Mucosa of rectum (tissue), 2 donors: ENCODE measurements around the gene USP31.
A peak's percentile ranks its signal among the peaks of the same experiment; 100 is the strongest.

Source experiments
- H3K27ac ChIP-seq, 2 donors: one replicate each; pipeline ENCODE4 v1.7.0; 2013; ENCODE audit warnings: inconsistent platforms in 2 of 2, low read depth in 2 of 2, low read length in 2 of 2
- H3K27me3 ChIP-seq, 2 donors: one replicate each; pipeline ENCODE4 v1.7.0; 2013; ENCODE audit warnings: low read length in 2 of 2; ENCODE audit not compliant: control insufficient read depth in 2 of 2, insufficient read depth in 2 of 2
- H3K36me3 ChIP-seq, 2 donors: one replicate each; pipeline ENCODE4 v1.7.0; 2013; ENCODE audit warnings: low read length in 2 of 2; ENCODE audit not compliant: control insufficient read depth in 2 of 2, insufficient read depth in 2 of 2
- H3K4me1 ChIP-seq, 2 donors: one replicate each; pipeline ENCODE4 v1.7.0; 2013; ENCODE audit warnings: low read length in 2 of 2, mild to moderate bottlenecking in 1 of 2; ENCODE audit not compliant: control insufficient read depth in 2 of 2, insufficient read depth in 2 of 2
- H3K4me3 ChIP-seq, 2 donors: one replicate each; pipeline ENCODE4 v1.7.0; 2013; ENCODE audit warnings: low read length in 2 of 2
- H3K9ac ChIP-seq, 2 donors: one replicate each; pipeline ENCODE4 v1.7.0; 2013; ENCODE audit warnings: low read length in 2 of 2, low read depth in 1 of 2, mild to moderate bottlenecking in 1 of 2
- H3K9me3 ChIP-seq, 2 donors: one replicate each; pipeline ENCODE4 v1.7.0; 2013; ENCODE audit warnings: low read length in 2 of 2; ENCODE audit not compliant: control insufficient read depth in 2 of 2
- donor health status: healthy.
- donor health status: Normal muscosa, but diverticular disease.

USP31 gene

DNA sequence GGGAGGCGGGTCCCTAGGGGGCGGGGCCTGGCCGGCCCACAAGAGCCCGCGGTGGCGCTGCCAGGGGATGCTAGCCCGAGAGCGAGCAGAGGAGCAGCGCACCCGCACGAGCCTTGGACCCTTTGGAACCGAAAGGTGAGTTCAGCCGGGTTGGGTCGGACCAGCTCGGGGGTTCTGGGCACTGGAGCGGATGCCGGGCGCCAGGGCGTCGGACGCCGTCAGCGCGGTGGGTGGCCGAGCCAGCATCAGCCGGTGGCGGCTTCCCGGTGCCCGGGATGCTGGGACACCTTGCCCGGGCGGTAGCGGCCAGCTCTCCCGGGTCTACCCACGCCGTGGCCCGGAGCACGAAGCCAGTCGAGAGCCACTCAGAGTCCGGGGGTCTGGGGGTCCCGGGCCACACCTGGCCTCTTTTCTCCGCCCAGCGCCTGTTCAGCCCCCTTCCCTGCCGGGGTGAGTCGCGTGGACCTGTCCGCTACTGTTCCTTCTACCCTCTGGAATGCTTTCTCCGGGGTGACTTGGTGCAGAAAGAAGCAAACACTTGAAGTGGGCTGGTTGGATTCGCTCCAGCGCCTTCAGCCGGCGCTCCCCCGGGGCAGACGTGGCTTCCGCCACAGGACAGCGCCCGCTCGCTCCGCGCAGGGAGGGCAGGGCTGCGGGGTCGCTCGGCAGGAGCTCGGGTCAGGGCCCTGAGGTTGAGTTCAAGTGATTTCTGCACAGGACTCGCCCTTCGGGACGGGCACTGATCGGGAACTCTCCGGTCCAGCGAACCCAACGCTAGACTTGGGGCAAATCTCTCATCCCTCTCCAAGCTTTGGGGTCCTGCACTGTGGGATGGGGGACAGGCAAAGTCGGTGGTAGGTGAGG is 33.7 kb upstream of the USP31 start, which contains the start of gene SCNN1G:
SCNN1G (plus strand) TSS at position 67 of the 864 bp plus-strand sequence. CDS start 3,527 bp downstream, outside the sequence.
- Histone ChIP-seq H3K27me3 (peaks cover 18 to 25% of the 10 kb centered on the region in 2 donors), H3K9me3 (no peaks in the 10 kb centered on the region), H3K4me1 (peaks cover 7 to 9% of the 10 kb centered on the region in 2 donors), H3K27ac (no peak within 1 kb of the TSS), H3K36me3 (no peaks in the 10 kb centered on the region), H3K4me3 (peak within 1 kb of the TSS; percentile 48 to 69), H3K9ac (peak within 1 kb of the TSS in 1 of 2 donors; percentile 69)

DNA sequence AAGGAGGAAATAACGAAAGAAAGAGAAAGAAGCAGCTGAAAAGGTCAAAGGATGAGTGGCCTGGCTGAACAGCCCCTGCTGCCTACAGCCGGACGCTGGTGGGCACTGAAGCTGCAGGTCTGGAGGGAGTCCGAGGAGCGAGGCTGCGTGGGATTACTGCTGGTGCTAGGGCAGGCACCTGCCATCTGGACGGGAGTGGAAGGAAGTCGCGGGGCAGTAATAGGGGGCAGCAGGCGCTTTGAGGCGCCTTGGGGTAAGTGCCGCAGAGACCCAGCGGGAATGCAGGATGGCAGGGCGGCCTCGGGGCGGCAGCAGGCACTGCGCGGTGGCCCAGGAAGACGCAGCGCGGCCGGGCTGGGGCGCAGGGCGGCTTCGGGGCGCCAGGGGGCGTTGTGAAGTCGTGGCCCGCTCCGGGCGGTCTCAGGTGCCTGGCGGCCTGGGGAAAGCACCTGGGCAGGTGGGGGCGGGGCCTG is 33.0 kb upstream of the USP31 start:
- peaks cover 18 to 25% of the 10 kb centered on the region in 2 donors for H3K27me3 ChIP-seq
- no peak overlapping the region for H3K27ac ChIP-seq
- peak overlapping the region in 1 of 2 donors; percentile 52 for H3K9ac ChIP-seq
- no peaks in the 10 kb centered on the region for H3K9me3 ChIP-seq
- no peaks in the 10 kb centered on the region for H3K36me3 ChIP-seq
- peaks cover 7 to 9% of the 10 kb centered on the region in 2 donors for H3K4me1 ChIP-seq
- H3K4me3 ChIP-seq = no peak overlapping the region

DNA sequence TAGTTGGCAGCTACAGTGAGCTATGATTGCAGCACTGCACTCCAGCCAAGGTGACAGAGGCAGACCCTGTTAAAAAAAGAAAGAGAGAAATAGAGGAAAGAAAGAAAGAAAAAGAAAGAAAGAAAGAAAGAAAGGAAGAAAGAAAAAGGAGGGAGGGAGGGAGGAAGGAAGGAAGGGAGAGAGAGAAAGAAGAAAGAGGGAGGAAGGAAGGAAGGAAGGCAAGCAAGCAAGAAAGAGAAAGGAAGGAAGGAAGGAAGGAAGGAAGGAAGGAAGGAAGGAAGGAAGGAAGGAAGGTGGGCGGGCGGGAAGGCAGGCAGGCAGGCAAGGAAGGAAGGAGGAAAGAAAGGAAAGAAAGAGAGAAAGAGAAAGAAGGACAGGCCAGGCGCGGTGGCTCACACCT is 32.3 kb upstream of the USP31 start:
- peaks cover 18 to 25% of the 10 kb centered on the region in 2 donors for H3K27me3 ChIP-seq
- H3K27ac ChIP-seq = no peak overlapping the region
- H3K4me1 ChIP-seq = peaks cover 7 to 9% of the 10 kb centered on the region in 2 donors
- H3K9ac ChIP-seq = no peak overlapping the region
- no peaks in the 10 kb centered on the region for H3K9me3 ChIP-seq
- H3K4me3 ChIP-seq = no peak overlapping the region
- no peaks in the 10 kb centered on the region for H3K36me3 ChIP-seq

DNA sequence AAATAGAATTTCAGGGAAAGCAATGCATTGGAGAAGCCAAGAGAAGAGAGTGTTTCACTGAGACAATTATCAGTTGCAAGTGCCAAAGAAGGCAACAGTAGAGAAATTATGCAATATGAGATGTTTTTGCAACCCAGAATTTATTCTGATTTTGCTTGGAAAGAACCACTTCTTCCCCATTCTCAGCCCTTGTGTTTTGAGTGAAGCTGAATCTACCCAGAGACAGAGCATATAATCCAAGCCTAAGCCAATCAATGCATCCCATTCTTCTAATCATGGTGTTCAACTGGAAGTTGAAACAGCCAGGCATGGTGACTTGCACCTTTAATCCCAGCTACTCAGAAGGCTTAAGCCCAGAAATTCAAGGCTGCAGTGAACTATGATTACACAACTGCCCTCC is 26.4 kb upstream of the USP31 start:
- Histone ChIP-seq H3K9me3 (no peaks in the 10 kb centered on the region), H3K4me1 (no peaks in the 10 kb centered on the region), H3K27ac (no peak overlapping the region), H3K9ac (no peak overlapping the region), H3K36me3 (no peaks in the 10 kb centered on the region), H3K4me3 (no peak overlapping the region), H3K27me3 (peaks cover 0 to 8% of the 10 kb centered on the region in 2 donors)

DNA sequence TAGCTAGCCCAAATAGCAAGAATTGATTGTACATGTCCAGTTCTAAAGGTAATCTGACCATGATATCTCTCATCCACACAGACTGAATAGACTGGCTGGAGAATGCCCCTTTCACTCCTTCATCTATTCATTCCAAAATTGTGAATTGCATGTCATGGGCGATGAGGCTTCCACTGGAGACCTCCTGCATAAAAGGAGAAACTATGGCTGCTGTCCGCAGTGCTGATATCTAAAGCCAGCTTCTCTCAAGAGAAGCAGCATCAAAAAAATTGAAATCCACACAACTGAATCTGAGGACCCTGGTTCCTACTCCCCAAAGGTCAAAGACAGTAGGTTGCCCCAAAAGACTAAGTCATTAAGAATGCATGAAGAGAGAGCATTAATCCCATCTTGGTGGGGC is 25.4 kb upstream of the USP31 start:
- peaks cover 0 to 8% of the 10 kb centered on the region in 2 donors for H3K27me3 ChIP-seq
- H3K27ac ChIP-seq = no peak overlapping the region
- H3K9me3 ChIP-seq = no peaks in the 10 kb centered on the region
- H3K4me3 ChIP-seq = no peak overlapping the region
- H3K36me3 ChIP-seq = no peaks in the 10 kb centered on the region
- H3K9ac ChIP-seq = no peak overlapping the region
- H3K4me1 ChIP-seq = no peaks in the 10 kb centered on the region

DNA sequence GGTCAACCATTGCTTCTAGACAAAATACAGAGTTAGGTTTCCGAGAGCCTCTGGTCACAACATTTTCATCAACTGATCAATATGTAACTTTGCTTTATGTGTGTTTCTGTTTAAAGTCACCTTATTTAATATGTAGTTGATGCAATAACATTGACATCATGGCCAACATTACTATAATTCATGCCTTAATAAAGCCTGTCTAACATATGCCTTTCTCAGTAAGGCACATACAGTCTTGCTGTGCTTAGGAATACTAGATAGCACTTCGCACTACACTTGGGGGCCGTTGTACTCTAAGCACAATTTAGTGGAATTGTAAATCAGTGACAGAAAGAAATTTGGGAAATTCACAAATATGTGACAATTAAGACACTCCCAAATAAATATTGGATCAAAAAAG is 23.7 kb upstream of the USP31 start:
- Histone ChIP-seq H3K4me3 (no peak overlapping the region), H3K9me3 (no peaks in the 10 kb centered on the region), H3K27ac (no peak overlapping the region), H3K9ac (no peak overlapping the region), H3K36me3 (no peaks in the 10 kb centered on the region), H3K4me1 (no peaks in the 10 kb centered on the region), H3K27me3 (peaks cover 0 to 6% of the 10 kb centered on the region in 2 donors)

DNA sequence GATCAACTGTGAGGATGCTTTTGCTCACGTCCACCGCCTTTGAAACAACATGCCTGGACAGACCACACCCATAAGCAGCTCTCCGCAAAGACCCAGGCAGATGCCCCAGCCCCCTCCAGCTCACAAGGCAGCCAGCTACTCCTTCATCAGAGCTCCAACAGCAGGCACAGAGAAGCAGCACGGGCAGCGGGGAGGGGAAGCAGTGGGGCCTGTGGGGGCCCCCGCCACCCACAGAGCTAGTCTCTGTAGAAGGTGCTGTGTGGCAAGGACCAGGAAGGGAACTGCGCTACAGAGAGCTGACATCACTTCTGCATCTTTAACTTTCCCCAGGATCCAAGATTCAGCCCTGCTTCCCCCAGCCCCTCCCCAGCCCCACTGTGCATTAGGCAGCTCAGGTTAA is 23.3 kb upstream of the USP31 start:
- H3K9ac ChIP-seq = no peak overlapping the region
- H3K36me3 ChIP-seq = no peaks in the 10 kb centered on the region
- H3K9me3 ChIP-seq = no peaks in the 10 kb centered on the region
- no peak overlapping the region for H3K4me3 ChIP-seq
- no peaks in the 10 kb centered on the region for H3K4me1 ChIP-seq
- H3K27ac ChIP-seq = no peak overlapping the region
- H3K27me3 ChIP-seq = peaks cover 0 to 6% of the 10 kb centered on the region in 2 donors

DNA sequence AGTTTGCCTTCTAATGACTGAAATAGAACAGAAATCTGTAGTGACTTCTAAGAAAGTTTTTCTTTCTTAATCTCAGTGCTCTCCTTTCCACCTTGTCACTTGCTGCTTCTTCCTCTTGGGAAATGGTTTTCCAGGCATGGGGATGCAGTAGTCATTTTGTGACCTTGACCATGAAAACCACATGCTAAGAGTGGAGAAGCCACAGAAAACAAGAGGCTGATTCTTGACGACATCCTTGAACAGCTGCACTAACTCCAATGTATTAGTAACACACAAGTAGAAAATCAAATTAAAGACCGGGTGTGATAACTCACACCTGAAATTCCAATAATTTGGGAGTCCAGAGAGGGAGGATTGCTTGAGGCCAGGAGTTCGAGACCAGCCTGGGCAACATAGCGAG is 15.5 kb upstream of the USP31 start:
- Histone ChIP-seq H3K36me3 (no peaks in the 10 kb centered on the region), H3K4me3 (no peak overlapping the region), H3K27me3 (peaks cover 0 to 4% of the 10 kb centered on the region in 2 donors), H3K9me3 (no peaks in the 10 kb centered on the region), H3K4me1 (no peaks in the 10 kb centered on the region), H3K9ac (no peak overlapping the region), H3K27ac (no peak overlapping the region)

DNA sequence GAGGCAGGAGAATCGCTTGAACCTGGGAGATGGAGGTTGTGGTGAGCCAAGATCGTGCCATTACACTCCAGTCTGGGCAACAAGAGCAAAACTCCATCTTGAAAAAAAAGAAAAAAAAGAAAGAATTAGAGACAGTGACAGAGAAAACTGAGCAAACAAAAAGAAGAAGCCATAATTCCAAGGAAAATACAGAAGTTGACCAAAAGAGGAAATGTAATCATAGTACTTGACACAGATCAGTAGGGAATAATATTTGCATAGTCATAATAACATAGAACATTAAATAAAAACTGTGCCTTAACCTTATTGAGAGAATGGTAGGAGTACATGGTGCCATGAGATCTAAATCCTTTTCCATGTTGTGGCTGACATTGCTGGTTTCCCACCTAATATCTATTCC is 14.7 kb upstream of the USP31 start:
- no peak overlapping the region for H3K9ac ChIP-seq
- no peaks in the 10 kb centered on the region for H3K4me1 ChIP-seq
- no peaks in the 10 kb centered on the region for H3K9me3 ChIP-seq
- peaks cover 0 to 4% of the 10 kb centered on the region in 2 donors for H3K27me3 ChIP-seq
- H3K36me3 ChIP-seq = no peaks in the 10 kb centered on the region
- no peak overlapping the region for H3K27ac ChIP-seq
- no peak overlapping the region for H3K4me3 ChIP-seq

DNA sequence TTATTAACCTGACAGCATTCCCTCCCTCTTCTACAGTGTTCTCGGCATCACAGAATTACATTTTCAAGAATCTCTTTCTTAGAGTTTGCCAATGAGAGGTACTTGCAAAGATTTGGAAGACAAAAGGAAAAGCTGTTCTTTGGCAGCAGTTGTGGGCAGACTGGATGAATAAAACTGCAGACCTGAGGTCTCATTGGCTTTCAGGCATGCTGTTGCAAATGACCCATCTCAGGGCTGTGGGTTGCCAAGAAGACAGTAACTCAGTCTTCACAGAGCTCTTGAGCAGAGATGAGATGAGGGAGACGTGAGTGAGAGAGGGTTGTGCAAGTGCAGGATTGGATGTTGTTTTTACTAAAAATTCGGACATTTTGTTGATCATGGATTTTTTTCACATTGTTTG is 11.3 kb upstream of the USP31 start:
- Histone ChIP-seq H3K9me3 (no peaks in the 10 kb centered on the region), H3K4me3 (no peak overlapping the region), H3K36me3 (no peaks in the 10 kb centered on the region), H3K27ac (no peak overlapping the region), H3K4me1 (no peaks in the 10 kb centered on the region), H3K9ac (no peak overlapping the region), H3K27me3 (peaks cover 0 to 2% of the 10 kb centered on the region in 2 donors)
